OCI-LY1 (cell line): ENCODE measurements around the gene ANGPTL8.

Experiments
- H2AFZ ChIP-seq: fragments of 200-600 bp; sonication (generic), shearing (Covaris generic); 2 replicates; pipeline ENCODE4 v1.6.0; 2014; ENCODE audit warnings: antibody characterized with exemption, mild to moderate bottlenecking, low read length
- H3F3A ChIP-seq: fragments of 200-600 bp; sonication (generic), shearing (Covaris generic); 2 replicates; pipeline ENCODE4 v1.6.0; 2014; ENCODE audit warnings: mild to moderate bottlenecking, antibody characterized with exemption, low read length, moderate library complexity; ENCODE audit not compliant: insufficient read depth
- H3K27ac ChIP-seq: fragments of 200-600 bp; sonication (generic); 2 replicates; pipeline ENCODE4 v1.5.1; 2014; ENCODE audit warnings: low read length, mixed run types, mild to moderate bottlenecking, low read depth; ENCODE audit not compliant: poor library complexity, severe bottlenecking
- H3K27me3 ChIP-seq: fragments of 200-600 bp; sonication (generic); 2 replicates; pipeline ENCODE4 v1.6.0; 2014; ENCODE audit warnings: antibody characterized with exemption, mild to moderate bottlenecking, low read length, moderate library complexity; ENCODE audit not compliant: insufficient read depth
- H3K36me3 ChIP-seq: fragments of 200-600 bp; sonication (generic); 2 replicates; pipeline ENCODE4 v1.6.1; 2014; ENCODE audit warnings: mild to moderate bottlenecking, antibody characterized with exemption, low read length, moderate library complexity, mixed read lengths; ENCODE audit not compliant: insufficient read depth
- H3K4me1 ChIP-seq: fragments of 200-600 bp; sonication (generic); 2 replicates; pipeline ENCODE4 v1.5.1; 2014; ENCODE audit warnings: mild to moderate bottlenecking, low read length, moderate library complexity; ENCODE audit not compliant: insufficient read depth, severe bottlenecking
- H3K4me2 ChIP-seq: fragments of 200-600 bp; sonication (generic), shearing (Covaris generic); 2 replicates; pipeline ENCODE4 v1.6.1; 2014; ENCODE audit warnings: low read length
- H3K4me3 ChIP-seq: fragments of 200-600 bp; sonication (generic); 2 replicates; pipeline ENCODE4 v1.5.1; 2014; ENCODE audit warnings: low read length, low read depth, mild to moderate bottlenecking, mixed read lengths; ENCODE audit not compliant: poor library complexity, severe bottlenecking
- H3K79me2 ChIP-seq: fragments of 200-600 bp; shearing (Covaris generic); 2 replicates; pipeline ENCODE4 v1.6.1; 2016; ENCODE audit warnings: mixed run types, low read length, mixed read lengths; ENCODE audit not compliant: insufficient read depth
- H3K9ac ChIP-seq: fragments of 200-600 bp; sonication (generic), shearing (Covaris generic); 2 replicates; pipeline ENCODE4 v1.6.1; 2014; ENCODE audit warnings: mild to moderate bottlenecking, low read length, mixed read lengths
- H3K9me2 ChIP-seq: fragments of 200-600 bp; sonication (generic), shearing (Covaris generic); 2 replicates; pipeline ENCODE4 v1.6.1; 2014; ENCODE audit warnings: low read depth, mild to moderate bottlenecking, low read length, mixed read lengths
- H3K9me3 ChIP-seq: fragments of 200-600 bp; shearing (Covaris generic); 2 replicates; pipeline ENCODE4 v1.6.1; 2014; ENCODE audit warnings: low read length, mixed read lengths
- H4K20me1 ChIP-seq: fragments of 200-600 bp; sonication (generic), shearing (Covaris generic); 2 replicates; pipeline ENCODE4 v1.6.0; 2016; ENCODE audit warnings: mild to moderate bottlenecking, low read length; ENCODE audit not compliant: insufficient read depth
- CTCF ChIP-seq: fragments of 200-600 bp; sonication (generic), shearing (Covaris generic); IDR thresholded peaks from 2 replicates; pipeline ENCODE4 v1.5.1; 2017; ENCODE audit warnings: mild to moderate bottlenecking, antibody characterized with exemption, low read length, moderate library complexity, mixed read lengths
- EZH2 ChIP-seq: fragments of 200-600 bp; sonication (generic), shearing (Covaris generic); IDR thresholded peaks from 2 replicates; pipeline ENCODE4 v1.8.0; 2017; ENCODE audit warnings: borderline replicate concordance, mixed run types, mild to moderate bottlenecking, antibody characterized with exemption, low read length, moderate library complexity, mixed read lengths

The ANGPTL8 gene

GRCh38 chr19:11194656-11195558 is 44.5 kb upstream of the ANGPTL8 start:
- Histone ChIP-seq H3K9me3 (no peaks in the 10 kb centered on the region), H3K9me2 (no peaks in the 10 kb centered on the region), H3F3A (no peaks in the 10 kb centered on the region), H3K4me1 (peaks cover 81% of the 10 kb centered on the region), H2AFZ (no peak overlapping the region), H4K20me1 (no peaks in the 10 kb centered on the region), H3K79me2 (no peaks in the 10 kb centered on the region), H3K4me2 (peak overlapping the region; percentile 98), H3K36me3 (peaks cover 38% of the 10 kb centered on the region), H3K4me3 (peak overlapping the region; percentile 97), H3K27ac (peak overlapping the region; percentile 86), H3K27me3 (no peaks in the 10 kb centered on the region), H3K9ac (peak overlapping the region; percentile 58)
- no peak for TF ChIP-seq EZH2
- no peak for TF ChIP-seq CTCF

DNA sequence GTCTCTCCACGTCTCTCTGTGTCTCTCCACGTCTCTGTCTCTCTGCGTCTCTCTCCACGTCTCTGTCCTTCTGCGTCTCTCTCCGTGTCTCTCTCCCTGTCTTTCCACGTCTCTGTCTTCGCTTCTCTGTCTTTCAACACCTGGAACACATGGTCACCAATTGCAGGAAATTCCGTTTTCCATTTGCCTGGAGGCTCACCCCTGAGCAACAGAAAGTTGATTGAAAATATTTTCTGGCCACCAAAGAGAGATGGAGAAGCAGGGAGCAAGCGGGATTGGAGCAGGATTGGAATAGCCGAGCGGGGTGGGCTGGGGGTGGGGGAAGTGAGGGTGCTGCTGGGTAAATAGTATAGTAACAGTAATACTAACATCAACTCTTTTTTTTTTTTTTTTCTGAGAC is 43.7 kb upstream of the ANGPTL8 start:
- peak overlapping the region; percentile 58 for H3K9ac ChIP-seq
- H3K4me3 ChIP-seq, result peak overlapping the region; percentile 97
- H3K27me3 ChIP-seq, result no peaks in the 10 kb centered on the region
- no peaks in the 10 kb centered on the region for H4K20me1 ChIP-seq
- TF ChIP-seq EZH2 (no peak), CTCF (no peak)
- H3K79me2 ChIP-seq, result no peaks in the 10 kb centered on the region
- no peaks in the 10 kb centered on the region for H3K9me2 ChIP-seq
- H3K27ac ChIP-seq, result peak overlapping the region; percentile 86
- H3K4me2 ChIP-seq, result peak overlapping the region; percentile 98
- no peaks in the 10 kb centered on the region for H3K9me3 ChIP-seq
- H3K36me3 ChIP-seq, result peaks cover 34% of the 10 kb centered on the region
- H3F3A ChIP-seq, result no peaks in the 10 kb centered on the region
- peaks cover 81% of the 10 kb centered on the region for H3K4me1 ChIP-seq
- H2AFZ ChIP-seq, result no peak overlapping the region

DNA sequence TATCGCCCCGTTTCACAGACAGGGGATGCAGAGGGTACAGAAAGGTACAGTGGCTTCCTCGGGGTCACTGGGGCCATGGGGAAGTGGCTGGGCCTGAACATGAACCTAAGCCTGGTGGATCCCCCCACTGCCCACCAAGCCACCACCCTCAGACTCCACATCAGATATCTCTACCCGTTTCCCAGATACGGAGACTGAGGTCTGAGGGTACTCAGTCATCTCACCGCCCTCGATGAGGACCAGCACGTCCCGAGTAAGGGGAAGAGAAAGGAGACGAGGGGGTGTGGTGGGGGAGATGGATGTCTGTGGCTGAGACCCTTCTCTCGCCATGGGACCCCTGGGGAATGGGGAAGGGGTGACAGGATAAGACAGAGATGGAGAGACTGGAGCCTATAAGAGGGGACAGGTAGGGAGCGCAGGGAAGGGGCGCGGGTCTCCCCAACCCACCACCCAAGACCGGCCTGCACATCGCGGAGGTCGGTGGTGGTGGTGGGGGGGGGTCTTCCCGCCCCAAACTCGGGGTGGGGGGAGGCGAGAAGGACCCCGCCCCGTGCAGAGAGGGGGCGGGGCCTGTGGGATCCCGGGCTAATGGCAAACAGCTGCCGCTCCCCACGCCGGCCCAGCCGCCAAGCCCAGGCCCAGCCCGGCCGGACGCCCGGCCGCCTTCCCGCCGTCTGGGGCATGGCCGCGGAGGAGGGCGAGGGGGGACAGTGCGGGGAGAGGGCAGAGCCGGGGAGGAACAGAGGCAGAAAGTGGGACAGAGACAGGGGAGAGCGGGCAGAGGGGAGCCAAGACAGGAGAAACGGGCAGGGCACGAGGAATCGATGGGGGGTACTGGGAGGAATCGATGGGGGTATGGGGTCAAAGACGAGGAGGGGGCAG is 42.8 kb upstream of the ANGPTL8 start:
- peak overlapping the region; percentile 98 for H3K9ac ChIP-seq
- H3K4me1 ChIP-seq, result peaks cover 76% of the 10 kb centered on the region
- H3K4me3 ChIP-seq, result peak overlapping the region; percentile 97
- H3K27me3 ChIP-seq, result no peaks in the 10 kb centered on the region
- no peaks in the 10 kb centered on the region for H3K79me2 ChIP-seq
- H3K9me3 ChIP-seq, result no peaks in the 10 kb centered on the region
- no peak for TF ChIP-seq CTCF
- TF ChIP-seq EZH2, result no peak
- H4K20me1 ChIP-seq, result no peaks in the 10 kb centered on the region
- H2AFZ ChIP-seq, result no peak overlapping the region
- H3K36me3 ChIP-seq, result peaks cover 28% of the 10 kb centered on the region
- peak overlapping the region; percentile 86 for H3K27ac ChIP-seq
- peak overlapping the region; percentile 98 for H3K4me2 ChIP-seq
- no peaks in the 10 kb centered on the region for H3F3A ChIP-seq
- no peaks in the 10 kb centered on the region for H3K9me2 ChIP-seq
